PC-9 (cell line): ENCODE measurements around the gene MESP2.

Source experiments
- CTCF ChIP-seq: fragments of 200-600 bp; sonication (generic); conservative IDR thresholded peaks from 2 replicates; pipeline ENCODE4 v1.6.1; 2017; ENCODE audit warnings: mixed run types, antibody characterized with exemption, mild to moderate bottlenecking, moderate library complexity
- EZH2 ChIP-seq: fragments of 200-600 bp; sonication (generic); IDR thresholded peaks from 2 replicates; pipeline ENCODE4 v1.8.0; 2017; ENCODE audit warnings: antibody characterized with exemption, low read depth

GRCh38 chr15:89759835-89760234 is 16.3 kb upstream of the MESP2 start:
- TF ChIP-seq CTCF = no peak
- TF ChIP-seq EZH2 = no peak
